Neural cell (in vitro differentiated cells): ENCODE data around the gene SHMT2. TPM values are rescaled to one million over a fixed set of nuclear protein-coding genes. Genes with fewer than 3 reads are reported as not detected.

Experiments used
- H2AFZ ChIP-seq: fragments of 200-600, 300-800 bp; sonication (generic), shearing (Covaris generic); 2 replicates; pipeline ENCODE4 v1.6.0; 2014; ENCODE audit warnings: low read depth, mild to moderate bottlenecking, antibody characterized with exemption, low read length, moderate library complexity
- H3F3A ChIP-seq: fragments of 200-600 bp; shearing (Covaris generic); 2 replicates; pipeline ENCODE4 v1.6.1; 2016; ENCODE audit warnings: mild to moderate bottlenecking, moderate library complexity, mixed read lengths, antibody characterized with exemption, low read length; ENCODE audit not compliant: insufficient read depth, poor library complexity, severe bottlenecking
- H3K27ac ChIP-seq: fragments of 200-600, 300-800 bp; sonication (generic), shearing (Covaris generic); 2 replicates; pipeline ENCODE4 v1.5.1; 2014; ENCODE audit warnings: mild to moderate bottlenecking, low read length, moderate library complexity
- H3K27me3 ChIP-seq: fragments of 300-800, 200-600 bp; sonication (generic), shearing (Covaris generic); 2 replicates; pipeline ENCODE4 v1.6.0; 2014; ENCODE audit warnings: mild to moderate bottlenecking, low read depth, low read length, moderate library complexity; ENCODE audit not compliant: insufficient read depth
- H3K36me3 ChIP-seq: fragments of 300-800, 200-600 bp; sonication (generic), shearing (Covaris generic); 2 replicates; pipeline ENCODE4 v1.5.1; 2014; ENCODE audit warnings: mild to moderate bottlenecking, antibody characterized with exemption, low read length, moderate library complexity; ENCODE audit not compliant: insufficient read depth
- H3K4me2 ChIP-seq: fragments of 300-800, 200-600 bp; sonication (generic), shearing (Covaris generic); 2 replicates; pipeline ENCODE4 v1.6.0; 2014; ENCODE audit warnings: mild to moderate bottlenecking, low read length
- H3K4me3 ChIP-seq: fragments of 300-800, 200-600 bp; sonication (generic), shearing (Covaris generic); 2 replicates; pipeline ENCODE4 v1.5.1; 2014; ENCODE audit warnings: mild to moderate bottlenecking, low read length, moderate library complexity
- H3K79me2 ChIP-seq: fragments of 200-600 bp; shearing (Covaris generic); replicated peaks from 2 replicates; pipeline ENCODE4 v1.6.0; 2014; ENCODE audit warnings: mild to moderate bottlenecking, low read length, moderate library complexity; ENCODE audit not compliant: insufficient read depth
- H3K9ac ChIP-seq: fragments of 300-800, 200-600 bp; sonication (generic), shearing (Covaris generic); 2 replicates; pipeline ENCODE4 v1.6.1; 2016; ENCODE audit warnings: mild to moderate bottlenecking, low read length, mixed read lengths
- H3K9me2 ChIP-seq: fragments of 200-600 bp; shearing (Covaris generic); 2 replicates; pipeline ENCODE4 v1.6.1; 2016; ENCODE audit warnings: mild to moderate bottlenecking, low read length, mixed read lengths; ENCODE audit not compliant: insufficient read depth
- H3K9me3 ChIP-seq: fragments of 200-600, 300-800 bp; sonication (generic), shearing (Covaris generic); 2 replicates; pipeline ENCODE4 v1.6.1; 2016; ENCODE audit warnings: mild to moderate bottlenecking, mixed run types, low read length, moderate library complexity, mixed read lengths
- H4K20me1 ChIP-seq: fragments of 200-600 bp; shearing (Covaris generic); 2 replicates; pipeline ENCODE4 v1.6.1; 2016; ENCODE audit warnings: mild to moderate bottlenecking, mixed run types; ENCODE audit not compliant: insufficient read depth
- EP300 ChIP-seq: fragments of 450-650 bp; conservative IDR thresholded peaks from 2 replicates; pipeline ENCODE4 v1.6.1; 2014; ENCODE audit warnings: antibody characterized with exemption, mild to moderate bottlenecking, moderate library complexity; ENCODE audit not compliant: poor library complexity, severe bottlenecking
- EZH2 ChIP-seq: fragments of 200-600, 300-800 bp; shearing (Covaris generic), sonication (generic); IDR thresholded peaks from 2 replicates; pipeline ENCODE4 v1.6.1; 2014; ENCODE audit warnings: antibody characterized with exemption, low read length, borderline replicate concordance, mild to moderate bottlenecking; ENCODE audit not compliant: insufficient read depth, poor library complexity, severe bottlenecking
- MXI1 ChIP-seq: fragments of 450-650 bp; conservative IDR thresholded peaks from 2 replicates; pipeline ENCODE4 v1.6.1; 2014; ENCODE audit warnings: antibody characterized with exemption, mild to moderate bottlenecking; ENCODE audit not compliant: poor library complexity, severe bottlenecking
- POLR2AphosphoS5 ChIP-seq: IDR thresholded peaks from 2 replicates; pipeline ENCODE4 v1.6.1; 2012
- RAD21 ChIP-seq: fragments of 450-650 bp; conservative IDR thresholded peaks from 2 replicates; pipeline ENCODE4 v1.6.1; 2014; ENCODE audit warnings: antibody characterized with exemption, mild to moderate bottlenecking, moderate library complexity
- REST ChIP-seq: IDR thresholded peaks from 2 replicates; pipeline ENCODE4 v1.6.1; 2012; ENCODE audit warnings: borderline replicate concordance
- SMC3 ChIP-seq: fragments of 450-650 bp; conservative IDR thresholded peaks from 2 replicates; pipeline ENCODE4 v1.6.1; 2014; ENCODE audit warnings: antibody characterized with exemption, mild to moderate bottlenecking, moderate library complexity; ENCODE audit not compliant: poor library complexity
- TAF1 ChIP-seq: IDR thresholded peaks from 2 replicates; pipeline ENCODE4 v1.6.1; 2012; ENCODE audit warnings: low read depth
- polyA plus RNA-seq: library from polyadenylated mRNA; depleted of rRNA; stranded (reverse); fragments of >200 nt; gene quantifications from 2 replicates; pipeline ENCODE4 v1.2.3, GENCODE V29; 2014
- TF ChIP-seq, protein P1 (sequence below): fragments of 450-650 bp; IDR thresholded peaks from 2 replicates; pipeline ENCODE4 v1.5.1; 2014; ENCODE audit warnings: antibody characterized with exemption, mild to moderate bottlenecking, moderate library complexity; ENCODE audit not compliant: poor library complexity, severe bottlenecking

SHMT2 gene
- polyA plus RNA-seq, 1 donor from 2014 or later, result 38.2 TPM

- Histone ChIP-seq H3K79me2 (no peaks in the 10 kb centered on the region), H3K4me3 (no peak overlapping the region), H3F3A (no peaks in the 10 kb centered on the region), H3K9me3 (no peaks in the 10 kb centered on the region), H3K4me2 (no peak overlapping the region), H3K27ac (no peak overlapping the region), H3K36me3 (peaks cover 6% of the 10 kb centered on the region), H4K20me1 (no peaks in the 10 kb centered on the region), H3K27me3 (peaks cover 10% of the 10 kb centered on the region), H3K9me2 (no peaks in the 10 kb centered on the region), H3K9ac (no peak overlapping the region), H2AFZ (no peak overlapping the region)
- no peak for TF ChIP-seq REST
- no peak for TF ChIP-seq SMC3
- no peak for TF ChIP-seq MXI1
- TF ChIP-seq POLR2AphosphoS5, result no peak
- TF ChIP-seq EP300, result no peak
- no peak for TF ChIP-seq RAD21
- TF ChIP-seq, protein P1, sequence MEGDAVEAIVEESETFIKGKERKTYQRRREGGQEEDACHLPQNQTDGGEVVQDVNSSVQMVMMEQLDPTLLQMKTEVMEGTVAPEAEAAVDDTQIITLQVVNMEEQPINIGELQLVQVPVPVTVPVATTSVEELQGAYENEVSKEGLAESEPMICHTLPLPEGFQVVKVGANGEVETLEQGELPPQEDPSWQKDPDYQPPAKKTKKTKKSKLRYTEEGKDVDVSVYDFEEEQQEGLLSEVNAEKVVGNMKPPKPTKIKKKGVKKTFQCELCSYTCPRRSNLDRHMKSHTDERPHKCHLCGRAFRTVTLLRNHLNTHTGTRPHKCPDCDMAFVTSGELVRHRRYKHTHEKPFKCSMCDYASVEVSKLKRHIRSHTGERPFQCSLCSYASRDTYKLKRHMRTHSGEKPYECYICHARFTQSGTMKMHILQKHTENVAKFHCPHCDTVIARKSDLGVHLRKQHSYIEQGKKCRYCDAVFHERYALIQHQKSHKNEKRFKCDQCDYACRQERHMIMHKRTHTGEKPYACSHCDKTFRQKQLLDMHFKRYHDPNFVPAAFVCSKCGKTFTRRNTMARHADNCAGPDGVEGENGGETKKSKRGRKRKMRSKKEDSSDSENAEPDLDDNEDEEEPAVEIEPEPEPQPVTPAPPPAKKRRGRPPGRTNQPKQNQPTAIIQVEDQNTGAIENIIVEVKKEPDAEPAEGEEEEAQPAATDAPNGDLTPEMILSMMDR, result no peak
- TF ChIP-seq TAF1, result no peak
Measured at GRCh38 chr12:57209916-57210315, 19.6 kb upstream of the SHMT2 start.

DNA sequence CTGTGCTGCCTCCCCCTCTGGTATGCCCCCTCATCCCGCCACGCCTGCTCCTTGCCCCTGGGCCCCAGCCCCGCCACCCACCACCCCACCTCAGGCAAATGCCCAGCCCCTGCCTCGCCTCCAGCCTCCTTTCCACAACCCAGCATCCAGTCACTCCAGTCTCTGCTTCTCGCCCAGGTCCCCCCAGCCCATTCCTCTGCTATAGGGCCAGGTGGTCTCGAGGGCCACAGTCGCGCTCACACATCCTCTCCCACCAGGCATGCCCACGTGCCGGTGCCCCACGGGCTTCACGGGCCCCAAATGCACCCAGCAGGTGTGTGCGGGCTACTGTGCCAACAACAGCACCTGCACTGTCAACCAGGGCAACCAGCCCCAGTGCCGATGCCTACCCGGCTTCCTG is 19.1 kb upstream of the SHMT2 start:
- Histone ChIP-seq H4K20me1 (no peaks in the 10 kb centered on the region), H3K36me3 (peaks cover 6% of the 10 kb centered on the region), H3K27ac (no peak overlapping the region), H3F3A (no peaks in the 10 kb centered on the region), H3K79me2 (no peaks in the 10 kb centered on the region), H3K4me2 (no peak overlapping the region), H3K9me3 (no peaks in the 10 kb centered on the region), H3K9me2 (no peaks in the 10 kb centered on the region), H3K9ac (no peak overlapping the region), H2AFZ (no peak overlapping the region), H3K27me3 (peaks cover 15% of the 10 kb centered on the region), H3K4me3 (no peak overlapping the region)
- TF ChIP-seq, protein P1, result no peak
- no peak for TF ChIP-seq TAF1
- no peak for TF ChIP-seq REST
- no peak for TF ChIP-seq RAD21
- TF ChIP-seq EZH2, result no peak
- no peak for TF ChIP-seq EP300
- no peak for TF ChIP-seq SMC3
- no peak for TF ChIP-seq MXI1
- no peak for TF ChIP-seq POLR2AphosphoS5
